HepG2 (cell line): ENCODE data around the gene NFASC.

Experiments
- CTCF ChIP-seq: sonication (generic); formaldehyde crosslinking; IDR thresholded peaks from 2 replicates; pipeline ENCODE4 v1.5.0; 2020; ENCODE audit warnings: mild to moderate bottlenecking, missing genetic modification reagents, moderate library complexity
- EEA1 ChIP-seq: sonication (generic); formaldehyde crosslinking; IDR thresholded peaks from 2 replicates; pipeline ENCODE4 v1.5.1; 2020; ENCODE audit warnings: mild to moderate bottlenecking, missing genetic modification reagents, borderline replicate concordance
- FOXJ3 ChIP-seq: sonication (generic); formaldehyde crosslinking; IDR thresholded peaks from 2 replicates; pipeline ENCODE4 v1.4.0; 2020; ENCODE audit warnings: missing genetic modification reagents, mild to moderate bottlenecking, borderline replicate concordance
- FOXK2 ChIP-seq: fragments of 450-650 bp; IDR thresholded peaks from 2 replicates; pipeline ENCODE4 v1.6.1; 2016
- POLR2A ChIP-seq, 2 experiments: IDR thresholded peaks; 2 replicates each; pipeline ENCODE4 v1.6.1; 2011; ENCODE audit warnings: low read depth in 2 of 2, low read length in 2 of 2, mild to moderate bottlenecking in 1 of 2, moderate library complexity in 1 of 2; ENCODE audit not compliant: insufficient read depth in 1 of 2
- POLR2G ChIP-seq: fragments of 200-400 bp; formaldehyde crosslinking; IDR thresholded peaks from 2 replicates; pipeline ENCODE4 v1.6.1; 2018; ENCODE audit warnings: mild to moderate bottlenecking, low read depth, low read length, moderate library complexity
- RAD21 ChIP-seq: fragments of 450-650 bp; formaldehyde crosslinking; IDR thresholded peaks from 2 replicates; pipeline ENCODE4 v1.5.0; 2020; ENCODE audit warnings: mild to moderate bottlenecking
- SATB2 ChIP-seq: sonication (generic); formaldehyde crosslinking; IDR thresholded peaks from 2 replicates; pipeline ENCODE4 v1.5.0; 2020; ENCODE audit warnings: missing genetic modification reagents
- SETDB1 ChIP-seq: sonication (generic); formaldehyde crosslinking; IDR thresholded peaks from 2 replicates; pipeline ENCODE4 v1.5.1; 2020; ENCODE audit warnings: missing genetic modification reagents, mild to moderate bottlenecking, borderline replicate concordance
- SNAI1 ChIP-seq: sonication (generic); formaldehyde crosslinking; IDR thresholded peaks from 2 replicates; pipeline ENCODE4 v1.5.0; 2020; ENCODE audit warnings: mild to moderate bottlenecking, missing genetic modification reagents, borderline replicate concordance
- THAP9 ChIP-seq: sonication (generic); formaldehyde crosslinking; IDR thresholded peaks from 2 replicates; pipeline ENCODE4; 2020; ENCODE audit warnings: missing genetic modification reagents, mild to moderate bottlenecking, borderline replicate concordance
- TMF1 ChIP-seq: sonication (generic); formaldehyde crosslinking; IDR thresholded peaks from 2 replicates; pipeline ENCODE4 v1.8.1; 2022; ENCODE audit warnings: low read depth, missing genetic modification reagents
- ZNF138 ChIP-seq: sonication (generic); formaldehyde crosslinking; IDR thresholded peaks from 2 replicates; pipeline ENCODE4 v1.5.0; 2020; ENCODE audit warnings: mild to moderate bottlenecking, low read depth, missing genetic modification reagents
- ZNF296 ChIP-seq: sonication (generic); formaldehyde crosslinking; conservative IDR thresholded peaks from 2 replicates; pipeline ENCODE4 v1.5.0; 2020; ENCODE audit warnings: mild to moderate bottlenecking, missing genetic modification reagents

- TF ChIP-seq TMF1, result no peak
- no peak for TF ChIP-seq CTCF (CRISPR knock-in tag)
- TF ChIP-seq FOXJ3 (CRISPR knock-in tag), result no peak
- TF ChIP-seq ZNF296 (CRISPR knock-in tag), result no peak
- TF ChIP-seq SETDB1 (CRISPR knock-in tag), result no peak
- no peak for TF ChIP-seq SNAI1 (CRISPR knock-in tag)
- no peak for TF ChIP-seq RAD21 (CRISPR knock-in tag)
- TF ChIP-seq POLR2G, result no peak
- no peak for TF ChIP-seq SATB2 (CRISPR knock-in tag)
- no peak for TF ChIP-seq FOXK2
- TF ChIP-seq POLR2A (IDR thresholded peaks at IDR 0.05; ENCODE audit: insufficient read depth in 1 of 2, low read depth in 2 of 2, low read length in 2 of 2), result no peak
- no peak for TF ChIP-seq THAP9
- TF ChIP-seq EEA1, result no peak
- no peak for TF ChIP-seq ZNF138
Measured at GRCh38 chr1:204821924-204822323, 48.7 kb upstream of the NFASC start.
